Middle frontal gyrus (tissue), 1 donor: Measurements from ENCODE around the gene FUCA1.
"Not testable (repeated sequence)": the region's sequence is repeated elsewhere in the genome, so short reads cannot be mapped to it uniquely, and the experiment has no call there.

Source experiments
- DNase-seq: peaks from one replicate; pipeline ENCODE4 v3.0.0-alpha.2; 2015; ENCODE audit warnings: low spot score; ENCODE audit errors: extremely low spot score

FUCA1 gene

DNA sequence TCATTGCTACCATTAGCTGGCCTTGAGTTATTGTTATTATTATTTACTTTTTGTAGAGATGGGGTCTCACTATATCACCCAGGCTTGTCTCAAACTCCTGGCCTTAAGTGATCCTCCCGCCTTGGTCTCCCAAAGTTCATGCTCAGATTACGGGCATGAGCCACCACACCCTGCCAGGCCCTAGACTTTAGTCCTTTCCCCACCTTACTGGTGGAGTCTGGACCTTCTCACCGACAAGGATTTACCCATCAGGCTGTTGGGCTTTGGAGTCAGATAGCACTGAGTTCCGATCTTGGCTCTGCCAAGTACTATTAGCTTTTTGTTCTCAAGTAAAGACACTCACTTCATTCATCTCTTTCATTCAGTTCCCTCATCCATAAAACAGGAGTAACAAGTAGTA is 27.9 kb upstream of the FUCA1 start:
- no peak for DNase-seq

- DNase-seq: no peak
These were observed 27.0 kb upstream of the FUCA1 start for GRCh38 chr1:23895082-23895481.

DNA sequence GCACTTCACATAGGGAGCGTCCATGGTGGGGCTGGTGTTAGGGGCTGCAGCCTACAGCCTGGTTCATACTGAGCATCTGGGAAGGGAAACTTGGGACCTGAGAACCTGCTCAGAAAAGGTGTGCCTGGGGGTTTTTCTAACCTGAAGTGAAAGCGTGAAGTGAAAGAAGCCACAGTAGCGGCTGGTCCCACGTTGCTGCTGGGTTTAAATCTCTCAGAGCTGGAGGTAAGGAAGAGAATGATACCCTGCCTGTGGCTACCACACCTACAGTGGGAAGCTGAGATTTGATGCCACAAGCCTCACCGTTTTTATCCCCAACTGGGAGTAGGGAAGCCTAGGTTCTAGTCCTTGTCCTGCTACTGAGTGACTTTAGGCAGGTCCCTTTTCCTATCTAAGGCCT is 21.0 kb upstream of the FUCA1 start:
- DNase-seq: no peak

GRCh38 chr1:23885222-23885621 is 17.1 kb upstream of the FUCA1 start:
- no peak for DNase-seq

DNA sequence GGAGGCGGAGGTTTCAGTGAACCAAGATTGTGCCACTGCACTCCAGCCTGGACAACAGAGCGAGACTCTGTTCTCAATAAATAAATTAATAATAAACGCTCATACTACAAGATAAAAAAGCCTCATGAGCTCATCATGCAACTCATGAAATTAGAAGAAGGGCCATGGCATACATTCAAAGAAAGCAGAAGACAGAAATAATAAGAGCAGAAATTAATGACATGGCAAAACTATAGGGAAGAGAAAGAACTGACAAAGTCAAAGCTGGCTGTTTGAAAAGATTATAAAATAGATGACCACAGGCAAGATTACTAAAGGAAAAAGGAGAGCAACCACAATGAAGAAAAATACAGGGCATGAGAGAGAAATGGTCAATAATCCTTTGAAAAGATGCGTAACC is 14.7 kb upstream of the FUCA1 start:
- DNase-seq: no peak

DNA sequence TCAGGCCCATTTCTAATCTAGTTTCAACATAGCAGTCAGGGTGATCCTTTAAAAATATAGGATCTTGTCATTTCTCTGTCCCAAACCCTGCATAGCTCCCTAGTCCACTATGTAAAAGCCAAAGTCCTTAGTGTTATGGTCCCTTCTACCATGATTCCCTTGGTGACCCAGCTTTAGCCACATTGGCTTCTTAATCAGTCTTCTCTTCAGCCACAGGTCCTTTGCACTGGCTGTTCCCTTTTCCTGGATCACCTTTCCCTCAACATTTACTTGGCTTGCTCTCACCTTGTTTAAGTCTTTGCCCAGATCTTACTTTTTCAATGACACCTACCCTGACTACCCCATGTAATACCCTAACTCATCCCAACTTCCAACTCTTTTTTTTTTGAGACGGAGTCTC is 11.7 kb upstream of the FUCA1 start:
- DNase-seq: no peak

- no peak for DNase-seq
These were observed 10.6 kb upstream of the FUCA1 start for GRCh38 chr1:23878668-23879067.

DNA sequence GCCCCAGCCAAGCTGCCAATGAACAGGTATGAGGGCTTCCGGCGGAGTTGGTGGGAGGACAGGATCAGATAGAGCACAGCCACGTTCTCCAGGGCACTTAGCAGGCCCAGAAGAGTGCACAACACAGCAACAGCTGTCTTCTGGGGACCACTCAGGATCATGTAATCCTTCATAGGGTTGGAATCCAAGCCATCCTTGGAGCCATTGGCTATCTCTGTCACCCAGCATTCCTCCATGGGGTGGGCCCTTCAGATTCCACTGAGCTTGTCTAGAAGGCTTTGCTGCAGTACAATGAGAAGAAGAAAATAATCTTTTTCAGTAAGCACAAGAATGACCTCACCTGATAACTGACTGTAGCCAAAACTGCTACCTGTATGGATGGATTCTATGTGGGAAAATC is 7.3 kb upstream of the FUCA1 start:
- no peak for DNase-seq

DNA sequence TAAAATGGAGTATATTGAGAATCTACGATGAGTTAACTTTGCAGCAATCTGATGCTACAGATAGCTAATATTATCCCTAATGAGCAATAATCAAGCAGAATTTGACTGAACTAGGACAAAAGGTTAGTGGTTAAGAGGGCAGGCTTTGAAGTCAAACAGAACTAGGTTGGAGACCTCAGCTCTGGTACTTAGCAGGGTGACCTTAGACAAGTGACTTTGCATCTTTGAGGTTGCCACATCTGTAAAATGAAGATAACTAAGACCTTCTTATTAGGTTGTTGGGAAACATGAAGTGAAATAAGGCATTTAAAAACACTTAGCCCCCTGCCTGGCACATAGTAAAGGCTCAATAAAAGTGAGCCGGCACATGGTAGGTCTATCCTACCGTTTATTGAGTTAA is 4.3 kb upstream of the FUCA1 start:
- DNase-seq: no peak

DNA sequence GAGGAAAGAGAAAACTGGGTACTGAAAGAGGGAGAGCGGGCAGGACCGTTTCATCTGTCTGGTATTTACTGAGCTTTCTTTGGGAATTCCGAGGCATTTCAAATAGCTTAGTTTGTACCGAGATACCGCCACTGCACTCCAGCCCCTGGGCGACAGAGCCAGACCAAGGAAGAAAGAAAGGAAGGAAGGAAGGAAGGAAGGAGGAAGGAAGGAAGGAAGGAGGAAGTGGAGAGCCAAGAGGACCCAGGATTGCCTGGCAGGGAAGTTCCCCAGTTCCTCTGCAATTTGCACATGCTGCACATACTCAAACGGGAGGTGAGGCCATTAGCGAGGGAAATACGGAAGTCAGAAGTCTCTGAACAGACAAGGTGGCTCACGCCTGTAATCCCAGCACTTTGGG is 961 bp upstream of the FUCA1 start:
- DNase-seq: no peak

- no peak for DNase-seq
These were observed 497 bp upstream of the FUCA1 start for GRCh38 chr1:23868557-23869016.

DNA sequence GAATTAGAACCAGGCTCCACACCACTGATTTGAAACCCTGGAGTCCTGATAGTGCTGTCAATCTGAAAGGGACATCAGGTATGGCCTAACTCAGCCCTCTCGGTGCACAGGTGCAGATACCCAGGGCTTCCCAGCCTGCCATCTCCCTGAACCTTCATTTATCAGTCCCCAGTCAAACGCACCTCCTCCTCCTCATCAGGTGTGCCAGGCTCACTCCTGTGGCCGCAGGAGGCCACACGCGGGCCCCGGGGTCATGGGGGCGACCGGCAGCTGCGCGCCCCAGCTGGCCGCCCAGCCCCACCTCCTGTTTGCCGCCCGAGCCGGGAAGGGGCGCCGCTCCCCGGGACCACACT is 572 bp downstream of the FUCA1 start:
- no peak for DNase-seq

DNA sequence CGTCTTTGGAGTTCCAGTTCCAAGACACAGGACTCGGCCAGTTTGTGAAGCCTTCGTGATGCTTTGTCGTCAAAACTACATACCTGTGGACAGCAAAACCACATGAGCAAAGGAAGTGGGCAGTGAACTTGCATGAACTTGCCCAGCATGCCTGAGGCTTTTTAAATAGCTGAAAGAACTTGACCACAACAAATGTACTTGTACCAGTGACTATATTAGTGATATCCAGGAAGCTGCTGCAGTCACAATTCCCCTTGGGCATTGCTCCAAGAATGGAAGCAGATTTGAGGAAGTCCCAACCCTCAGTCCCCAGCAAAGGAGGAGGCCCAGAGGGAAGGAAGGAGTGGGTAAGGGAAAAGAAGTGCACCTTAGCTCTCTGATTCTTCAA is 2.6 kb downstream of the FUCA1 start:
- no peak for DNase-seq

- DNase-seq: no peak
These were observed 3.1 kb downstream of the FUCA1 start for GRCh38 chr1:23864801-23865542.

- no peak for DNase-seq
These were observed 5.5 kb downstream of the FUCA1 start for GRCh38 chr1:23862640-23863039.

DNA sequence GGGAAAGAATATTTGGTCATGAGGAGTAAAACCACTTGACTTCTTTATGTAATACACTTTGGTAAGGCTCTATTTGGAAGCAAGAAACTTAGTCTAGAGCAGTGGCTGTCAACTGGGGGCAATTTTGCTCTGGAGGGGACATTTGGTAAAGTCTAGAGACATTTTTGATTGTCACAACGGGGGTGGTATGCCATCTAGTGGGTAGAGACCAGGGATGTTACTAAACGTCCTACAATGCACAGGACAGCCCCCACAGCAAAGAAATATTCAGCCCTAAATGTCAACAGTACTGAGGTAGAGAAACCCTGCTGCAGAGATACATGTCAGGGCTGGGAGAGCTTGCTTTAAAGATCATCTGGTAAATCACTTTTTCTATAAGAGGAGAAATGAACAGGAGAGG is 13.5 kb downstream of the FUCA1 start:
- no peak for DNase-seq

- not testable (repeated sequence) for DNase-seq
These were observed 15.0 kb downstream of the FUCA1 start for GRCh38 chr1:23853124-23853523.

DNA sequence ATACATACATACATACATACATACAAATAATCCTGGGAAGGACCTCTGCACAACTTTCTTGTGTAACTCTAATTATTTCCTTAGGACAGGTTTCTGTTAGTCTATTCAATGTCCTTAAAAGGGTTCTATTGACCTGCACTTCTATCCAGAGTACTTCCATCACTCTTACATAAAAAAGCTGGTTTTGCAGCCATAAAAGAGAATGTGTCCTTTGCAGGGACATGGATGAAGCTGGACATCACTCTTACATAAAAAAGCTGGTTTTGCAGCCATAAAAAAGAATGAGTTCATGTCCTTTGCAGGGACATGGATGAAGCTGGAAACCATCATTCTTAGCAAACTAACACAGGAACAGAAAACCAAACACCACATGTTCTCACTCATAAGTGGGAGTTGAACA is 16.7 kb downstream of the FUCA1 start:
- not testable (repeated sequence) for DNase-seq

GRCh38 chr1:23848673-23849616 is 19.1 kb downstream of the FUCA1 start:
- no peak for DNase-seq

DNA sequence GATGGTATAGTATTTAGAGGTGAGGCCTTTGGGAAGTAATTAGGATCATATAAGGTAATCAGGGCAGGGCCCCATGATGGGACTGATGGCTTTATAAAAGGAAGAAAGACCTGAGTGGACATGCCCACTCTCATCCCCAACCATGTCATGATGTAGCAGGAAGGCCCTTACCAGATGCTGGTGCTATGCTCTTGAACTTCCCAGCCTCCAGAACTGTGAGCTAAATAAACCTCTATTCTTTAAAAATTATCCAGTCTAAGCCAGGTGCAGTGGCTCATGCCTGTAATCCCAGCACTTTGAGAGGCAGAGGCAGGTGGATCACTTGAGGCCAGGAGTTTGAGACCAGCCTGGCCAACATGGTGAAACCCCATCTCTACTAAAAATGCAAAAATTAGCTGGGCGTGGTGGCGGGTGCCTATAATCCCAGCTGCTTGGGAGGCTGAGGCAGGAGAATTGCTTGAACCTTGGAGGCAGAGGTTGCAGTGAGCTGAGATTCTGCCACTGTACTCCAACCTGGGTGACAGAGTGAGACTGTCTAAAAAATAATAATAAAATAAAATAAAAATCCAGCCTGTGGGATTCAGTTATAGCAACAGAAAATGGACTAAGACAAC is 20.5 kb downstream of the FUCA1 start:
- not testable (repeated sequence) for DNase-seq

- no peak for DNase-seq
These were observed 22.9 kb downstream of the FUCA1 start for GRCh38 chr1:23845163-23845562.

GRCh38 chr1:23843644-23844043 is 24.4 kb downstream of the FUCA1 start:
- DNase-seq: no peak
